Measurements from ENCODE around the gene RADIL.

- no peak for TF ChIP-seq POLR2A (IDR thresholded peaks at IDR 0.05)
- TF ChIP-seq CTCF (IDR thresholded peaks at IDR 0.05) = no peak
- no peak for TF ChIP-seq POLR2AphosphoS5 (IDR thresholded peaks at IDR 0.05)
- no peak for TF ChIP-seq EP300 (IDR thresholded peaks at IDR 0.05)
Observed at GRCh38 chr7:4871056-4871680, 12.3 kb downstream of the RADIL start.
